Loucy (cell line): Measurements from ENCODE around the gene COA7.

Experiments
- H2AFZ ChIP-seq: fragments of 200-600 bp; sonication (generic); 2 replicates; pipeline ENCODE4 v1.6.0; 2016; ENCODE audit warnings: antibody characterized with exemption, mild to moderate bottlenecking, low read length, moderate library complexity
- H3F3A ChIP-seq: fragments of 200-600 bp; 2 replicates; pipeline ENCODE4 v1.6.0; 2016; ENCODE audit warnings: antibody characterized with exemption, low read depth, mild to moderate bottlenecking
- H3K27me3 ChIP-seq: fragments of 200-600 bp; sonication (generic); 2 replicates; pipeline ENCODE4 v1.6.1; 2014; ENCODE audit warnings: low read length, mild to moderate bottlenecking; ENCODE audit not compliant: insufficient read depth, poor library complexity, severe bottlenecking
- H3K36me3 ChIP-seq: fragments of 200-600 bp; sonication (generic); 2 replicates; pipeline ENCODE4 v1.6.1; 2016; ENCODE audit warnings: low read length; ENCODE audit not compliant: insufficient read depth
- H3K4me1 ChIP-seq: fragments of 200-600 bp; sonication (generic); 2 replicates; pipeline ENCODE4 v1.5.1; 2014; ENCODE audit warnings: low read length, mild to moderate bottlenecking; ENCODE audit not compliant: insufficient read depth, poor library complexity, severe bottlenecking
- H3K4me2 ChIP-seq: fragments of 200-600 bp; sonication (generic); 2 replicates; pipeline ENCODE4 v1.6.0; 2014; ENCODE audit warnings: antibody characterized with exemption, low read length, low read depth, mild to moderate bottlenecking; ENCODE audit not compliant: poor library complexity, severe bottlenecking
- H3K4me3 ChIP-seq: fragments of 200-600 bp; sonication (generic); 2 replicates; pipeline ENCODE4 v1.5.1; 2014; ENCODE audit warnings: low read length, mild to moderate bottlenecking, mixed read lengths; ENCODE audit not compliant: poor library complexity, severe bottlenecking
- H3K79me2 ChIP-seq: fragments of 200-600 bp; sonication (generic); 2 replicates; pipeline ENCODE4 v1.6.1; 2014; ENCODE audit warnings: low read length; ENCODE audit not compliant: insufficient read depth
- H3K9ac ChIP-seq: fragments of 200-600 bp; sonication (generic); 2 replicates; pipeline ENCODE4 v1.6.0; 2014; ENCODE audit warnings: mild to moderate bottlenecking, low read depth, low read length, moderate library complexity; ENCODE audit not compliant: poor library complexity, severe bottlenecking
- H3K9me2 ChIP-seq: fragments of 200-600 bp; sonication (generic); replicated peaks from 2 replicates; pipeline ENCODE4 v1.6.1; 2016; ENCODE audit warnings: low read depth, low read length, mixed read lengths
- H3K9me3 ChIP-seq: fragments of 200-600 bp; sonication (generic); 2 replicates; pipeline ENCODE4 v1.6.1; 2014; ENCODE audit warnings: mild to moderate bottlenecking, antibody characterized with exemption, low read length, low read depth; ENCODE audit not compliant: insufficient read depth
- H4K20me1 ChIP-seq: fragments of 200-600 bp; sonication (generic); 2 replicates; pipeline ENCODE4 v1.6.0; 2014; ENCODE audit warnings: antibody characterized with exemption, low read length, mild to moderate bottlenecking; ENCODE audit not compliant: insufficient read depth, poor library complexity, severe bottlenecking
- EZH2phosphoT487 ChIP-seq: fragments of 200-600 bp; IDR thresholded peaks from 2 replicates; pipeline ENCODE4 v1.6.1; 2018; ENCODE audit warnings: antibody characterized with exemption, mild to moderate bottlenecking, moderate library complexity, borderline replicate concordance
- TF ChIP-seq, protein P1 (sequence below): fragments of 200-600 bp; sonication (generic); conservative IDR thresholded peaks from 2 replicates; pipeline ENCODE4 v1.5.1; 2014; ENCODE audit warnings: mild to moderate bottlenecking, antibody characterized with exemption, low read length

Gene COA7

DNA sequence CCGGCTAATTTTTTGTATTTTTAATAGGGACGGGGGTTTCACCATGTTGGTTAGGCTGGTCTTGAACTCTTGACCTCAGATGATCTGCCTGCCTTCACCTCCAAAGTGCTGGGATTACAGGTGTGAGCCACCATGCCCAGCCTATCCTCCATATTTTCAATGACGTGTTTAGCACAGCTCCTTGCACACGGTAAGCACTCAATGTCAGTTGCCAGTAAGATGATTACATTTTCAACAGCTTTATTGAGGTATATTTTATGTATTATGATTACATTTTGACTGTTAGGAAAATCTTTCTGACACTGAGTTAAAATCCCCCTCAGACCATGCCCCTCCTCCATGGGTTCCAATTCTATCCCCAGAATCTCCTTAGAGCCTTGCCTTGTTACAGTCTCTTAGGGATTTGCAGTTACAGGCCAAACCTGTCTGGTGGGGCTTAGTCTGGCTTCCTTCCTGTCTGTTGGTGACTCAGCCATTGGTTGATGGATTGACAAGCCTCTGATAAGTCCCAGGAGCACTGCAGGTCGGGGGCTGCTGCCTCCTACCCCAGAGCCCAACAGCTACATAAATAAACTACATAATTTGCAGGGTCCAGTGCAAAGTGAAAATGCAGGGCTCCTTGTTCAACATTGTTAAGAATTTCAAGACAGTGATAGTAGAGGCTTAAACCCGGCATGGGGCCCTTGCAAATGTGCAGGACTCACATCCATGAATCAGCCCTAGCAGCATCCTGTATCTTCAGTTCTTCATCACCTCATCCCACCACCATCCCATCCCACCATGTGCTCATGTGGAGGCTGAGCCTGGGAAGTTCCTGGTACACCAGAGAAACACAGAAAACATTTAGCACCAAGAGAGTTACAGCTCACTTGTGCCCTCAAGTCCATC lies 23.4 kb downstream of the COA7 start:
- H3K4me2 ChIP-seq = peak overlapping the region; percentile 62

DNA sequence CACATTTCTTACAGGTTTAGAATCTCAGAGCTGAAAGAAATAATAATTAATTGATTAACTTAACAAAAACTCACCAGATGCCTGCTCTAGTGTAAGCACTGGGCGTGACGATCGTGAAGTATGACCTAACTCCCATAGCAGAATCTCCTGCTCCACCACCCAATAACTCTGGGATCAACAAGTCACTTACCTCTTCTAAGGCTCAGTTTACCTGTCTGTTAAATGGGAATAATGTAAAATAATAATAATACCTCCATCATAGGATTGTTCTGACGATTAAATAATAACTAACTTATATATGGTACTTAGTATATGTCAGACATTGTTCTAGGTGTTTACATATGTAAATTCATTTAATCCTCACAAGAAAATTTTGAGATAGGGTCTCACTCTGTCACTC lies 24.6 kb downstream of the COA7 start:
- H3K9me2 ChIP-seq = no peaks in the 10 kb centered on the region
- no peaks in the 10 kb centered on the region for H3K9me3 ChIP-seq
- no peaks in the 10 kb centered on the region for H3K36me3 ChIP-seq
- no peaks in the 10 kb centered on the region for H3K79me2 ChIP-seq
- no peaks in the 10 kb centered on the region for H4K20me1 ChIP-seq
- H3K4me3 ChIP-seq = no peak overlapping the region
- H3K4me2 ChIP-seq = no peak overlapping the region
- no peaks in the 10 kb centered on the region for H3K27me3 ChIP-seq
- no peaks in the 10 kb centered on the region for H3F3A ChIP-seq
- TF ChIP-seq EZH2phosphoT487 = no peak
- TF ChIP-seq, protein P1, sequence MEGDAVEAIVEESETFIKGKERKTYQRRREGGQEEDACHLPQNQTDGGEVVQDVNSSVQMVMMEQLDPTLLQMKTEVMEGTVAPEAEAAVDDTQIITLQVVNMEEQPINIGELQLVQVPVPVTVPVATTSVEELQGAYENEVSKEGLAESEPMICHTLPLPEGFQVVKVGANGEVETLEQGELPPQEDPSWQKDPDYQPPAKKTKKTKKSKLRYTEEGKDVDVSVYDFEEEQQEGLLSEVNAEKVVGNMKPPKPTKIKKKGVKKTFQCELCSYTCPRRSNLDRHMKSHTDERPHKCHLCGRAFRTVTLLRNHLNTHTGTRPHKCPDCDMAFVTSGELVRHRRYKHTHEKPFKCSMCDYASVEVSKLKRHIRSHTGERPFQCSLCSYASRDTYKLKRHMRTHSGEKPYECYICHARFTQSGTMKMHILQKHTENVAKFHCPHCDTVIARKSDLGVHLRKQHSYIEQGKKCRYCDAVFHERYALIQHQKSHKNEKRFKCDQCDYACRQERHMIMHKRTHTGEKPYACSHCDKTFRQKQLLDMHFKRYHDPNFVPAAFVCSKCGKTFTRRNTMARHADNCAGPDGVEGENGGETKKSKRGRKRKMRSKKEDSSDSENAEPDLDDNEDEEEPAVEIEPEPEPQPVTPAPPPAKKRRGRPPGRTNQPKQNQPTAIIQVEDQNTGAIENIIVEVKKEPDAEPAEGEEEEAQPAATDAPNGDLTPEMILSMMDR = no peak
- no peak overlapping the region; the same call in 1 of the 2 replicates for H2AFZ ChIP-seq
- peaks cover 40% of the 10 kb centered on the region for H3K4me1 ChIP-seq
- H3K9ac ChIP-seq = peak overlapping the region; percentile 6

More for the DNA sequence above, 23.4 kb downstream of the COA7 start:
- Histone ChIP-seq H2AFZ (peak overlapping the region; percentile 60; the same call in 1 of the 2 replicates), H3K9me2 (no peaks in the 10 kb centered on the region), H3K9ac (peak overlapping the region; percentile 62), H3K36me3 (no peaks in the 10 kb centered on the region), H3K79me2 (no peaks in the 10 kb centered on the region), H3K9me3 (no peaks in the 10 kb centered on the region), H3K27me3 (no peaks in the 10 kb centered on the region), H3K4me3 (peak overlapping the region; percentile 53), H3F3A (no peaks in the 10 kb centered on the region), H3K4me1 (peaks cover 40% of the 10 kb centered on the region), H4K20me1 (no peaks in the 10 kb centered on the region)
- TF ChIP-seq, protein P1 = no peak
- TF ChIP-seq EZH2phosphoT487 = no peak

DNA sequence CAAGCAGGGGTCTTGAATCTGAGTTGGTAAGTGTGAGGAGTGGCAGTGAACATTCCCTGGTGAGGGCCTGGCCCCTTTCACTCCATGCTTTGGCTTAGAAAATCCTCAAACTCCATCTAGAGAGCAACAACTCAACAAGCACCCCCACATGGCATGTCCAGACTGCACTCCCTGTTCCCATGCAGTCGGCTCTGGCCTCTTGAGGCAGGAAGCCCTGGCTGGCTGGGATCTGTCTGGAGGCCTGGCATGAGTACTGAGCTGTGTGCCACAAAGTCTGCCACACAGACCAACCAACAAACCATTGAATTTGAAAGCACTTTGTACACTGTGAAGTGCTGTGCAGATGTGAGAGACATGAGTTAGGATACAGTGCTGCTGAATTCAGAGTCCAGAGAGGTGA lies 25.2 kb downstream of the COA7 start:
- H3F3A ChIP-seq = no peaks in the 10 kb centered on the region
- H3K4me2 ChIP-seq = no peak overlapping the region
- H3K4me3 ChIP-seq = no peak overlapping the region
- peaks cover 40% of the 10 kb centered on the region for H3K4me1 ChIP-seq
- no peaks in the 10 kb centered on the region for H3K9me3 ChIP-seq
- TF ChIP-seq, protein P1 = no peak
- TF ChIP-seq EZH2phosphoT487 = no peak
- no peaks in the 10 kb centered on the region for H3K79me2 ChIP-seq
- peak overlapping the region; percentile 77 for H2AFZ ChIP-seq
- H4K20me1 ChIP-seq = no peaks in the 10 kb centered on the region
- H3K9me2 ChIP-seq = no peaks in the 10 kb centered on the region
- peak overlapping the region; percentile 6 for H3K9ac ChIP-seq
- H3K36me3 ChIP-seq = no peaks in the 10 kb centered on the region
- H3K27me3 ChIP-seq = no peaks in the 10 kb centered on the region
